GM21390 (cell line): Measurements from ENCODE around the gene ATP10A.

ENCODE experiments used
- ATAC-seq: cut with Tn5 transposase; IDR thresholded peaks from one replicate; pipeline ENCODE4 v1.9.1; 2021; ENCODE audit not compliant: unreplicated experiment

ATP10A gene

GRCh38 chr15:25742776-25743547 lies 120.2 kb downstream of the ATP10A start:
- no peak for ATAC-seq

- no peak for ATAC-seq
Observed at GRCh38 chr15:25742041-25742730, 120.9 kb downstream of the ATP10A start.

- ATAC-seq, result no peak
Observed at GRCh38 chr15:25741256-25741580, 121.9 kb downstream of the ATP10A start.

GRCh38 chr15:25740383-25741255 lies 122.5 kb downstream of the ATP10A start:
- no peak for ATAC-seq

- ATAC-seq, result no peak
Observed at GRCh38 chr15:25739687-25740121, 123.4 kb downstream of the ATP10A start.

GRCh38 chr15:25738171-25738965 lies 124.8 kb downstream of the ATP10A start:
- no peak for ATAC-seq

- no peak for ATAC-seq
Observed at GRCh38 chr15:25737218-25737643, 125.9 kb downstream of the ATP10A start.

GRCh38 chr15:25736461-25736860 lies 126.7 kb downstream of the ATP10A start:
- ATAC-seq, result no peak

GRCh38 chr15:25735550-25736384 lies 127.4 kb downstream of the ATP10A start:
- no peak for ATAC-seq

- no peak for ATAC-seq
Observed at GRCh38 chr15:25734680-25735355, 128.3 kb downstream of the ATP10A start.

- no peak for ATAC-seq
Observed at GRCh38 chr15:25733856-25734679, 129.1 kb downstream of the ATP10A start.

GRCh38 chr15:25733036-25733855 lies 129.9 kb downstream of the ATP10A start:
- no peak for ATAC-seq

GRCh38 chr15:25732191-25732590 lies 130.9 kb downstream of the ATP10A start:
- ATAC-seq, result no peak

- ATAC-seq, result no peak
Observed at GRCh38 chr15:25731411-25731810, 131.7 kb downstream of the ATP10A start.

GRCh38 chr15:25730918-25731317 lies 132.2 kb downstream of the ATP10A start:
- no peak for ATAC-seq

GRCh38 chr15:25728816-25729215 lies 134.3 kb downstream of the ATP10A start:
- no peak for ATAC-seq

- ATAC-seq, result no peak
Observed at GRCh38 chr15:25727867-25728600, 135.1 kb downstream of the ATP10A start.
